DND-41 (cell line): ENCODE results near the gene GPR162.

Experiments used
- CTCF ChIP-seq: IDR thresholded peaks from 2 replicates; pipeline ENCODE4 v1.5.1; 2012; ENCODE audit warnings: borderline replicate concordance, low read length, moderate library complexity, mild to moderate bottlenecking; ENCODE audit not compliant: poor library complexity, severe bottlenecking; ENCODE audit errors: extremely low read depth
- EZH2 ChIP-seq: IDR thresholded peaks from 3 replicates; pipeline ENCODE4 v1.6.1; 2012; ENCODE audit warnings: borderline replicate concordance, low read depth, mild to moderate bottlenecking, moderate library complexity, low read length, inconsistent platforms; ENCODE audit not compliant: severe bottlenecking

- TF ChIP-seq CTCF (no peak), EZH2 (no peak)
These were observed 37.2 kb downstream of the GPR162 start for GRCh38 chr12:6858799-6859198.
